Measurements from ENCODE around the gene LRP5.
"Not testable (repeated sequence)": the region's sequence is repeated elsewhere in the genome, so short reads cannot be mapped to it uniquely, and the experiment has no call there.

LRP5 gene

DNA sequence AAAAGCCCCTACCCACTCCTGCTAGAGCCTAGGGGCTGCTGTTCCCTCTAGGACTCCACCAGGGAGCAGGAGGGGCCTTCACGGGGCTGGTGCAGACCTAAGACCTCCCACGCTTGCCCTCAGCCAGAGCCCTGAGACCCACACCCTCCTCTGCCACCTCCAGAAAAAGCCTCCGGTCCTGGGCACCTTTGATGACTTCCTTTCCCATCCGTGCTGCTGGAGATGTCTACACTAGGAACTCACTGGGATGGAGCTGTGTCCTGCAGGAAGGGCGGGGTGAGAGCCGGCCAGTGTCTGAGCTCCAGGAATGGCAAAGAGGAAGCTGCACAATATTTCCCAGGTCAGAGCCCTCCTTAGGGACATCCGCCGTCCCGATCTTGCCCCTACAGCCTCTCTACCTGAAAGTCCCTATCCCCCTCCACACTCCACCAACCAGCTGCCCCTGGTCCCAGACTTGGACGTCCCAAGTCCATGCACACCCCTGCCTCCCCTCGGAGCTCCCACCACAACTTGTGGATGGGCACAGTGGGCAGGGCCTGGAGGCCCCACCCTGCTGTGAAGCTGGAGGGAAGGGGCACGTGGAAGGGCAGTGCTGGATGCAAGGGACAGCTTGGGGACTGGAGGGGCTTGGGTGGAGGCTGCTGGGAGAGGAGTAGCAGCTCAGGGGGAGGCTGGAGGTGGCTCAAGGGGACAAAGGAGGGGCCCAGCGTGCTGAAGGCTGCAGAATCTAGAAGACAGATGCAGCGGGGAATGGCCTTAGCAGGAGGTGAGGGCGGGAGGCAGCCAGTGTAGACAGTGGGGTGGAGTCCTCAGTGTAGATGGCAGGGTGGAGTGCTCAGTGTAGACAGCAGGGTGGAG, 13.5 kb upstream of the LRP5 start:
- H3K4me3 ChIP-seq (ENCODE audit: extremely low read depth, insufficient read depth, low read length, poor library complexity, severe bottlenecking), result no peak overlapping the region
- no peak overlapping the region for H3K27ac ChIP-seq (ENCODE audit: low read depth, low read length, severe bottlenecking)
- H3K36me3 ChIP-seq (ENCODE audit: control insufficient read depth, insufficient read depth, low read length), result no peaks in the 10 kb centered on the region
- WGBS, 2 experiments (ENCODE audit: insufficient coverage in 2 of 2), result 89% methylated on average over 11 to 13 of the region's 15 CpGs
- H3K9me3 ChIP-seq (ENCODE audit: control insufficient read depth, low read length), result peaks cover 1% of the 10 kb centered on the region
- no peaks in the 10 kb centered on the region for H3K4me1 ChIP-seq (ENCODE audit: control insufficient read depth, insufficient read depth, low read length, poor library complexity, severe bottlenecking)

DNA sequence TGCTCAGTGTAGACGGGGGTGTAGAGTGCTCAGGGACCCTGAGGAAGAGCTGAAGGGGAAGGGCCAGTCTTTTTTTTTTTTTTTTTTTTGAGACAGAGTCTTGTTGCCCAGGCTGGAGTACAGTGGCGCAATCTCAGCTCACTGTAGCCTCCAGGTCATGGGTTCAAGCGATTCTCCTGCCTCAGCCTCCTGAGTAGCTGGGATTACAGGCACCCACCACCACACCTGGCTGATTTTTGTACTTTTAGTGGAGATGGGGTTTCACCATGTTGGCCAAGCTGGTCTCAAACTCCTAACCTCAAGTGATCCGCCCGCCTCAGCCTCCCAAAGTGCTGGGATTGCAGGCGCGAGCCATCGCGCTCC, 12.9 kb upstream of the LRP5 start:
- H3K9me3 ChIP-seq (ENCODE audit: control insufficient read depth, low read length); H3K36me3 ChIP-seq (ENCODE audit: control insufficient read depth, insufficient read depth, low read length); H3K4me3 ChIP-seq (ENCODE audit: extremely low read depth, insufficient read depth, low read length, poor library complexity, severe bottlenecking); H3K27ac ChIP-seq (ENCODE audit: low read depth, low read length, severe bottlenecking); H3K4me1 ChIP-seq (ENCODE audit: control insufficient read depth, insufficient read depth, low read length, poor library complexity, severe bottlenecking): not testable (repeated sequence)
- WGBS, 2 experiments (ENCODE audit: insufficient coverage in 2 of 2), result 89% methylated on average over 1 of the region's 9 CpGs; no CpG with 5 or more reads in 1 of the 2 experiments

DNA sequence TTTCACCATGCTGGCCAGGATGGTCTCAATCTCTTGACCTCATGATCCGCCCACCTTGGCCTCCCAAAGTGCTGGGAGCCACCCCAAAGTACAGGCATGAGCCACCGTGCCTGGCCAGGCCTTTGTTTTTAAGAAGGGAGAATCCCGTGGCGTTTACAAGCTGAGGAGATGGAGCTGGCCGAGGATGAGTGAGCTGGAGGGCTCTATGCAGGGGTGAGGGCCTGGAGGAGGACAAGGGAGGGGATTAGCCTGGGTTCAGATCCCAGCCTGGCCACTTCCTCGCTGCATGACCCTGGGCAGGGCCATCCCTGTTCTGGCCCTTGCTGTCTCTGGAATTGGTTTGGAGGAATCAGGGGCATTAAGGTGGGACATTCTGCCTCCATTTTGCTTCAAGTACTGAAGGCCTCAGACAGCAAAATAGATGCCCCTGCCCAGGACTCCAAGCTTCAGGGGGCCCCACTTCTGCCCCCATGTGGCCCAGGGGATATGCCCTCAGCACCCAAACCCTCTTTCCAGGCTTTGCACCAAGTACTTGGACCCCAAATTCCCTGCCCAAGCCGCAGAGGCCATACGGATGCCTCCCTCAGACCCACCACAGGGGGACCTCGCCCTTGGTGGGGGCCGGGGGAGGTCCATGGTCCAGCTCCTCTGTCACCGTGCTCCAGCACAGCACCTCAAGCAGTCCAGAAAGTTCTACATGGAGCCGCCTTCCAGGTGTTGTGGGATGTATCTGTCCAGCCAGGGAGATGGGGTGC, 12.1 kb upstream of the LRP5 start:
- no peak overlapping the region for H3K4me3 ChIP-seq (ENCODE audit: extremely low read depth, insufficient read depth, low read length, poor library complexity, severe bottlenecking)
- WGBS, 2 experiments (ENCODE audit: insufficient coverage in 2 of 2), result 89 to 91% methylated on average over 8 to 11 of the region's 12 CpGs

DNA sequence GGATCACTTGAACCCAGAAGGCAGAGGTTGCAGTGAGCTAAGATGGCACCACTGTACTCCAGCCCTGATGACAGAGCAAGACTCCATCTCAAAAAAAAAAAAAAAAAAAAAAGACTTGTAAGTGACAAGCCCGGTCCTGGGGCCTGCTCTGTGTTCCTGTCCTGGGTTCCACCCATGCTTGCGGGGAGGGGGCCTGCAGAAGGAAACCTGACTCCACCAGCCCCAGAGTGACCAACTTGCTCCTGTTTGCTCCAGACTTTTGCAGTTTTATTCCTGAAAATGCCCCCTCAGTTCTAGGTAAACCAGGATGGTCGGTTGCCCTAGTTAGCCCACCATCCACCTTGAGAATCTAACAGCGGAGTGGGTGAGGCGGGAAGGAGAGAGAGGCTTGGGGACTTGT, 10.1 kb upstream of the LRP5 start:
- H3K36me3 ChIP-seq (ENCODE audit: control insufficient read depth, insufficient read depth, low read length), result no peaks in the 10 kb centered on the region
- no peak overlapping the region for H3K27ac ChIP-seq (ENCODE audit: low read depth, low read length, severe bottlenecking)
- 85 to 86% methylated on average over 5 of the region's 5 CpGs for WGBS, 2 experiments (ENCODE audit: insufficient coverage in 2 of 2)
- H3K4me3 ChIP-seq (ENCODE audit: extremely low read depth, insufficient read depth, low read length, poor library complexity, severe bottlenecking), result no peak overlapping the region
- no peaks in the 10 kb centered on the region for H3K4me1 ChIP-seq (ENCODE audit: control insufficient read depth, insufficient read depth, low read length, poor library complexity, severe bottlenecking)
- peaks cover 6% of the 10 kb centered on the region for H3K9me3 ChIP-seq (ENCODE audit: control insufficient read depth, low read length)

More for the DNA sequence above, 12.1 kb upstream of the LRP5 start:
- no peak overlapping the region for H3K27ac ChIP-seq (ENCODE audit: low read depth, low read length, severe bottlenecking)
- no peaks in the 10 kb centered on the region for H3K4me1 ChIP-seq (ENCODE audit: control insufficient read depth, insufficient read depth, low read length, poor library complexity, severe bottlenecking)
- peaks cover 6% of the 10 kb centered on the region for H3K9me3 ChIP-seq (ENCODE audit: control insufficient read depth, low read length)
- H3K36me3 ChIP-seq (ENCODE audit: control insufficient read depth, insufficient read depth, low read length), result no peaks in the 10 kb centered on the region

DNA sequence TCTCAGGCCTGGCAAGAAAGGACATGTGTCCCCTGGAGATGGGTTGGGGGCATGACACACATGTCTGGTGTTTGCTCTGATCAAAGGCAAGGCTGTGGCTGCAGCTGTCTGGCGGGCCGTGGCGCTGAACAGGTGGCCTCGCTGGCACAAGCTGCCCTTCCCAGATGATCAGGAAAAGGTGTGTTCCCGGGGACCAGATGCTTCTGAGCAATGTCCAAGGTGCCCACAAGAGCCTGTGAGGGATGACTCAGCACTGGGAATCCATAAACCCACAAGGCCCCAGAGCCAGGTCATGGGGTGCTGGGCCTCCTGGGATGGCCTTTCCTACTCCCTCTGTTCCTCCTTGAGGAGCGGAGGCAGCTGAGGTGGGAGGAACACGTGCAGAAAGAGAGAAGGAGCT, 9.7 kb upstream of the LRP5 start:
- no peak overlapping the region for H3K4me3 ChIP-seq (ENCODE audit: extremely low read depth, insufficient read depth, low read length, poor library complexity, severe bottlenecking)
- no peak overlapping the region for H3K27ac ChIP-seq (ENCODE audit: low read depth, low read length, severe bottlenecking)
- H3K9me3 ChIP-seq (ENCODE audit: control insufficient read depth, low read length), result peaks cover 6% of the 10 kb centered on the region
- H3K36me3 ChIP-seq (ENCODE audit: control insufficient read depth, insufficient read depth, low read length), result no peaks in the 10 kb centered on the region
- 93 to 96% methylated on average over 5 to 6 of the region's 7 CpGs for WGBS, 2 experiments (ENCODE audit: insufficient coverage in 2 of 2)
- H3K4me1 ChIP-seq (ENCODE audit: control insufficient read depth, insufficient read depth, low read length, poor library complexity, severe bottlenecking), result no peaks in the 10 kb centered on the region

DNA sequence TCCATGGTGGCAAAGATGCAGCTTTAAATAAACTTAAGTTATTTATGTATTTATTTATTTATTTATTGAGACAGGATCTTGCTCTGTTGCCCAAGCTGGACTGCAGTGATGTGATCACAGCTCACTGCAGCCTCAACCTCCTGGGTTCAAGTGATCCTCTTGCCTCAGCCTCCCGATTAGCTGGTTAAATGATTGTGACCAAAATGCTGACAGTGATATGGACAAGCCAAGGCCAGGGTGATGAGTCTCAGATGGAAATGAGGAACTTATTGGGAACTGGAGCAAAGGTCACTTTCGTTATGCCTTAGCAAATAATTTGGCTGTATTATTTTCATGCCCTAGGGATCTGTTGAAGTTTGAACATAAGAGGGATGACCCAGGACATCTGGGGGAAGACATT, 9.3 kb upstream of the LRP5 start:
- H3K4me3 ChIP-seq (ENCODE audit: extremely low read depth, insufficient read depth, low read length, poor library complexity, severe bottlenecking), result no peak overlapping the region
- H3K9me3 ChIP-seq (ENCODE audit: control insufficient read depth, low read length), result peaks cover 6% of the 10 kb centered on the region
- H3K27ac ChIP-seq (ENCODE audit: low read depth, low read length, severe bottlenecking), result no peak overlapping the region
- no peaks in the 10 kb centered on the region for H3K4me1 ChIP-seq (ENCODE audit: control insufficient read depth, insufficient read depth, low read length, poor library complexity, severe bottlenecking)
- 92 to 94% methylated on average over 2 of the region's 2 CpGs for WGBS, 2 experiments (ENCODE audit: insufficient coverage in 2 of 2)
- H3K36me3 ChIP-seq (ENCODE audit: control insufficient read depth, insufficient read depth, low read length), result no peaks in the 10 kb centered on the region

DNA sequence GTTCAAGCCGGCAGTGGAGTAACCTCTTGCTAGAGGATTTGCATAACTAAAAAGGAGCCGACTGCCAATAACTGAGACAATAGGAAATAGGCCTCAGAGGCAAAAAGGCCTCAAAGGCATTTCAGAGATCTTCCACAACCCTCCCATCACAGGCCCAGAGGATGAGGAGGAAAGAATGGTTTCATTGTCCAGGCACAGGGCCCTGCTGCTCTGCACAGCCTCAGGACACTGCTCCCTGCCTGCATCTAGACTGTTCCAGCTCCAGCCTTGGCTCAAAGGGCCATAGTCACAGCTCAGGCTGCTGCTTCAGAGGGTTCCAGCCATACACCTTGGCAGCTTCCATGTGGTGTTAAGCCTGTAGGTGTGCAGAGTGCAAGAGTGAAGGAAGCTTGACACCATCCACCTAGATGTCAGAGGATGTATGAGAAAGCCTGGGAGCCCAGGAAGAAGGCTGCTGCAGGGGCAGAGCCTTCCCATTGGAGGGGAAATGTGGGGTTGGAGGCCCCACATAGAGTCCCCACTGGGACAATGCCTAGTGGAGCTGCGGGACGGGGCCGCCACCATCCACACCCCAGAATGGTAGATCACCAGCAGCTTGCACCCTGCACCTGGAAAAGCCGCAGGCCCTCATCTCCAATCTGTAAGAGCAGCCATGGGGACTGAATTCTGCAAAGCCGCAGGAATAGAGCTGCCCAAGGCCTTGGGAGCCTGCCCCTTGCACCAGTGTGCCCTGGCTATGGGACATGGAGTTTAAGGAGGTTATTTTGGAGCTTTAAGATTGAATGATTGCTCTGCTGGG, 8.2 kb upstream of the LRP5 start:
- H3K36me3 ChIP-seq (ENCODE audit: control insufficient read depth, insufficient read depth, low read length), result no peaks in the 10 kb centered on the region
- 92 to 95% methylated on average over 3 to 5 of the region's 7 CpGs for WGBS, 2 experiments (ENCODE audit: insufficient coverage in 2 of 2)
- H3K4me3 ChIP-seq (ENCODE audit: extremely low read depth, insufficient read depth, low read length, poor library complexity, severe bottlenecking), result no peak overlapping the region
- H3K4me1 ChIP-seq (ENCODE audit: control insufficient read depth, insufficient read depth, low read length, poor library complexity, severe bottlenecking), result no peaks in the 10 kb centered on the region
- no peak overlapping the region for H3K27ac ChIP-seq (ENCODE audit: low read depth, low read length, severe bottlenecking)
- peaks cover 6% of the 10 kb centered on the region for H3K9me3 ChIP-seq (ENCODE audit: control insufficient read depth, low read length)

DNA sequence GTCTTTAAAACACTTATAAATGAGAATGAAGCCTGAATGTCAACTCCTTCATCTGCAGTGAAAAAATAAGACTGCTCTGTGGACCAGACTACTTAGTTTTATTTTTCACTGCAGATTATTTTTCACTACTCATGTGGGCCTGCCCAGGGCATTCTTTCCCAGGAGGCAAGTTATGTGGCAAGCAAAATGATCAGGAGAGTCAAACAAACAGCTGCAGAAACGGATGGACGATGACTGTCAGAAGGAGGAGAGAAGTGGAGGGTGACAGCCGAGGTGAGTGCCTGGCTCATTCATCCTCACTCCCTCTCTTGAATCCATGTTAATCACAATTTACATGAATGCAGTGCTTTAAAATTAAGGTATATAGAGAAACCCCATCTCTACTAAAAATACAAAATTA, 5.8 kb upstream of the LRP5 start:
- Histone ChIP-seq H3K4me3 (ENCODE audit: extremely low read depth, insufficient read depth, low read length, poor library complexity, severe bottlenecking) (no peak overlapping the region), H3K27ac (ENCODE audit: low read depth, low read length, severe bottlenecking) (no peak overlapping the region), H3K9me3 (ENCODE audit: control insufficient read depth, low read length) (peaks cover 6% of the 10 kb centered on the region), H3K36me3 (ENCODE audit: control insufficient read depth, insufficient read depth, low read length) (no peaks in the 10 kb centered on the region), H3K4me1 (ENCODE audit: control insufficient read depth, insufficient read depth, low read length, poor library complexity, severe bottlenecking) (no peaks in the 10 kb centered on the region)
- no CpG with 5 or more reads among the region's 3 CpGs for WGBS, 2 experiments (ENCODE audit: insufficient coverage in 2 of 2)

DNA sequence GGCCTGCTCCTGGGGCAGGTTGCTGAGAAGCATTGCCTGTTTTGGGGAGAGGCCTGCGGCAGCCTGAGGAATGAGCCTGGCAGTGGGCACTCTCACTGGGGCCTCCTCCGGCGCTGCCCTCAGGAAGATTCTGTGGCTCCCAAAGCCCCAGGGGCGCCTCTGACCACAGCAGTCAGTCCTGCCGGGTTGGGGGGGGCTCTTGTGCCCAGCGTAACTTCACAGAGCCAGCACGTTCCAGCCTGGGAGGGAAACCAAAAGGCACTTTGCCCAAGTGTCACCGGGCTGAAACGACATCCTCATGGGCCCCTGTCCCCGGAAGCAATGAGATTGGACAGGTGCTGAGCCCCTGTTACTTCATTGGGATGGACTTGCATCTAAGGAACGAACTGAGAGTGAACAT, 4.3 kb upstream of the LRP5 start:
- Histone ChIP-seq H3K4me1 (ENCODE audit: control insufficient read depth, insufficient read depth, low read length, poor library complexity, severe bottlenecking) (no peaks in the 10 kb centered on the region), H3K4me3 (ENCODE audit: extremely low read depth, insufficient read depth, low read length, poor library complexity, severe bottlenecking) (no peak overlapping the region), H3K36me3 (ENCODE audit: control insufficient read depth, insufficient read depth, low read length) (no peaks in the 10 kb centered on the region), H3K27ac (ENCODE audit: low read depth, low read length, severe bottlenecking) (no peak overlapping the region), H3K9me3 (ENCODE audit: control insufficient read depth, low read length) (peaks cover 6% of the 10 kb centered on the region)
- 89 to 90% methylated on average over 10 to 11 of the region's 11 CpGs for WGBS, 2 experiments (ENCODE audit: insufficient coverage in 2 of 2)

DNA sequence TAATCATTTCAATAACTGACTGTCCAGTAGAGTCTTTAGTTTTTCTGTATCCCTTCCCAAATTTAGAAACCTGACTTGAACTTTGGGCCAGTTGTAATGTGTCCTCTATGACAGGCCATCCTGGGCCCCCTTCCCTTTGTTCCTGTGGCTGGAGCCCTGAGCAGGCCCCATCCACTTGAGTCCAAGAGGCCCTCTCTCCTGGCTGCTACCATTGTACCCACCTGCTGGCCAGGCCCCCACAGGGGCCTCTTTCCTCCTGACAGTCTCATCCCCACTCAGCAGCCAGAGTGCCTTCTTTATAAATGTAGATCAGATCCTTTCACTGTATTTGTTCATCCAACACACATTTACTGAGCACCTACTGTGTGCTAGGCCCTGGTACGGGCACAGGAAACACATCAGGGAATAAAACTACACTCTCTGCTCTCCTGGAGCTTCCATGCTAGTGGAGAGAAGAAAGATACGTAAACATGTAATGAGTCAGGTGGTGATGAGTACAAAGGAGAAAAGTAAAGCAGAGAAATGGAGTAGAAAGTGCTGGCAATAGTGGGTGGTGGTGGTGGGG, 2.7 kb upstream of the LRP5 start:
- Histone ChIP-seq H3K4me1 (ENCODE audit: control insufficient read depth, insufficient read depth, low read length, poor library complexity, severe bottlenecking) (peaks cover 4% of the 10 kb centered on the region), H3K9me3 (ENCODE audit: control insufficient read depth, low read length) (no peaks in the 10 kb centered on the region), H3K36me3 (ENCODE audit: control insufficient read depth, insufficient read depth, low read length) (no peaks in the 10 kb centered on the region), H3K27ac (ENCODE audit: low read depth, low read length, severe bottlenecking) (no peak overlapping the region), H3K4me3 (ENCODE audit: extremely low read depth, insufficient read depth, low read length, poor library complexity, severe bottlenecking) (no peak overlapping the region)
- WGBS, 2 experiments (ENCODE audit: insufficient coverage in 2 of 2), result 100% methylated on average over 1 of the region's 2 CpGs; no CpG with 5 or more reads in 1 of the 2 experiments

All from mesodermal cell (in vitro differentiated cells).